Suprapubic skin (tissue), 4 donors: ENCODE data around the gene INHBC. TPM values are rescaled to one million over a fixed set of nuclear protein-coding genes. Genes with fewer than 3 reads are reported as not detected.
"Not testable (repeated sequence)": the region's sequence is repeated elsewhere in the genome, so short reads cannot be mapped to it uniquely, and the experiment has no call there.

ENCODE experiments used
- DNase-seq, 2 donors: peaks; one replicate each; pipeline ENCODE4 v3.0.0-alpha.2; 2019; ENCODE audit warnings: low spot score in 2 of 2
- H3K27ac ChIP-seq: fragments of 200-600 bp; sonication (generic); one replicate; pipeline ENCODE4 v1.5.1; 2019
- H3K27me3 ChIP-seq: fragments of 200-600 bp; sonication (generic); one replicate; pipeline ENCODE4 v1.5.1; 2019
- H3K36me3 ChIP-seq: fragments of 200-600 bp; sonication (generic); one replicate; pipeline ENCODE4 v1.5.1; 2019
- H3K4me1 ChIP-seq: fragments of 200-600 bp; sonication (generic); one replicate; pipeline ENCODE4 v1.5.1; 2019
- H3K4me3 ChIP-seq: fragments of 200-600 bp; sonication (generic); one replicate; pipeline ENCODE4 v1.5.1; 2019; ENCODE audit warnings: mild to moderate bottlenecking
- H3K9me3 ChIP-seq: fragments of 200-600 bp; sonication (generic); one replicate; pipeline ENCODE4 v1.5.1; 2019
- CTCF ChIP-seq, 2 donors: fragments of 200-600 bp in 1 of 2; fragments of 450-650 bp in 1 of 2; sonication (generic) in 1 of 2; IDR thresholded peaks; one replicate each; pipeline ENCODE4 v1.5.1; 2016 to 2019; ENCODE audit warnings: antibody characterized with exemption in 2 of 2, mild to moderate bottlenecking in 1 of 2, moderate library complexity in 1 of 2
- EP300 ChIP-seq: sonication (generic); formaldehyde crosslinking; IDR thresholded peaks from one replicate; pipeline ENCODE4 v1.6.1; 2017; ENCODE audit warnings: antibody characterized with exemption
- POLR2A ChIP-seq, 2 donors: fragments of 450-650 bp; IDR thresholded peaks; one replicate each; pipeline ENCODE4 v1.6.1; 2017; ENCODE audit warnings: antibody characterized with exemption in 2 of 2, mild to moderate bottlenecking in 2 of 2, moderate library complexity in 2 of 2
- POLR2AphosphoS5 ChIP-seq, 3 donors: sonication (generic); formaldehyde crosslinking; IDR thresholded peaks; one replicate each; pipeline ENCODE4 v1.6.1; 2017; ENCODE audit warnings: antibody characterized with exemption in 3 of 3
- WGBS: methylation state at CpG from one replicate; pipeline ENCODE4 v1.1.5; 2018; 5-methylcytosine and 5-hydroxymethylcytosine counted together
- total RNA-seq, 4 donors: library from RNA; depleted of rRNA; stranded (reverse); fragments of >200 nt; gene quantifications; one replicate each; pipeline ENCODE4 v1.1.0, GENCODE V29; 2016

INHBC gene
- total RNA-seq, 4 donors from 2014 or later = not detected

- WGBS = 81% methylated on average over 1 of the region's 1 CpG
- Histone ChIP-seq H3K36me3 (no peaks in the 10 kb centered on the region), H3K4me3 (no peak overlapping the region), H3K27ac (no peak overlapping the region), H3K27me3 (no peaks in the 10 kb centered on the region), H3K4me1 (no peaks in the 10 kb centered on the region), H3K9me3 (no peaks in the 10 kb centered on the region)
- no peak for TF ChIP-seq CTCF (IDR thresholded peaks at IDR 0.05)
- no peak for TF ChIP-seq EP300
- no peak for TF ChIP-seq POLR2A (IDR thresholded peaks at IDR 0.05)
- no peak for TF ChIP-seq POLR2AphosphoS5 (IDR thresholded peaks at IDR 0.05)
- no peak for DNase-seq
These were observed 3.8 kb downstream of the INHBC start for GRCh38 chr12:57438400-57438799.

- no peak overlapping the region for H3K4me3 ChIP-seq
- H3K9me3 ChIP-seq = no peaks in the 10 kb centered on the region
- no peak for TF ChIP-seq EP300
- no peak for TF ChIP-seq POLR2AphosphoS5 (IDR thresholded peaks at IDR 0.05)
- TF ChIP-seq CTCF (IDR thresholded peaks at IDR 0.05) = no peak
- TF ChIP-seq POLR2A (IDR thresholded peaks at IDR 0.05) = no peak
- no peak overlapping the region for H3K27ac ChIP-seq
- H3K36me3 ChIP-seq = no peaks in the 10 kb centered on the region
- WGBS = 77% methylated on average over 4 of the region's 4 CpGs
- no peak for DNase-seq
- H3K27me3 ChIP-seq = no peaks in the 10 kb centered on the region
- no peaks in the 10 kb centered on the region for H3K4me1 ChIP-seq
These were observed 5.2 kb downstream of the INHBC start for GRCh38 chr12:57439762-57440266.

- H3K4me3 ChIP-seq, H3K27me3 ChIP-seq, DNase-seq, H3K4me1 ChIP-seq, H3K36me3 ChIP-seq, H3K9me3 ChIP-seq, H3K27ac ChIP-seq: not testable (repeated sequence)
- WGBS = 86% methylated on average over 2 of the region's 2 CpGs
These were observed 6.8 kb downstream of the INHBC start for GRCh38 chr12:57441393-57441792.

GRCh38 chr12:57441846-57442427, 7.4 kb downstream of the INHBC start:
- Histone ChIP-seq H3K4me3 (no peak overlapping the region), H3K9me3 (no peaks in the 10 kb centered on the region), H3K27ac (no peak overlapping the region), H3K36me3 (no peaks in the 10 kb centered on the region), H3K4me1 (no peaks in the 10 kb centered on the region), H3K27me3 (no peaks in the 10 kb centered on the region)
- 25% methylated on average over 1 of the region's 1 CpG for WGBS
- TF ChIP-seq CTCF (IDR thresholded peaks at IDR 0.05) (no peak), POLR2AphosphoS5 (IDR thresholded peaks at IDR 0.05) (no peak), EP300 (no peak), POLR2A (IDR thresholded peaks at IDR 0.05) (no peak)
- DNase-seq = no peak

GRCh38 chr12:57444337-57444736, 9.8 kb downstream of the INHBC start:
- not testable (repeated sequence) for H3K4me3 ChIP-seq, H3K36me3 ChIP-seq, H3K27ac ChIP-seq, H3K4me1 ChIP-seq, H3K27me3 ChIP-seq, H3K9me3 ChIP-seq, DNase-seq
- WGBS = 80% methylated on average over 6 of the region's 6 CpGs

GRCh38 chr12:57444744-57445143, 10.2 kb downstream of the INHBC start:
- Histone ChIP-seq H3K36me3 (no peaks in the 10 kb centered on the region), H3K27ac (no peak overlapping the region), H3K27me3 (no peaks in the 10 kb centered on the region), H3K4me1 (no peaks in the 10 kb centered on the region), H3K9me3 (no peaks in the 10 kb centered on the region), H3K4me3 (no peak overlapping the region)
- WGBS = 65% methylated on average over 5 of the region's 5 CpGs
- DNase-seq = no peak
- no peak for TF ChIP-seq POLR2A (IDR thresholded peaks at IDR 0.05)
- no peak for TF ChIP-seq POLR2AphosphoS5 (IDR thresholded peaks at IDR 0.05)
- TF ChIP-seq CTCF (IDR thresholded peaks at IDR 0.05) = no peak
- no peak for TF ChIP-seq EP300
